Measurements from ENCODE around the gene CASK. TPM values are rescaled to one million over a fixed set of nuclear protein-coding genes. Genes with fewer than 3 reads are reported as not detected.
A peak's percentile ranks its signal among the peaks of the same experiment; 100 is the strongest.
"Not testable (repeated sequence)": the region's sequence is repeated elsewhere in the genome, so short reads cannot be mapped to it uniquely, and the experiment has no call there.

CASK gene
- total RNA-seq, 1 donor: 55.4 TPM

DNA sequence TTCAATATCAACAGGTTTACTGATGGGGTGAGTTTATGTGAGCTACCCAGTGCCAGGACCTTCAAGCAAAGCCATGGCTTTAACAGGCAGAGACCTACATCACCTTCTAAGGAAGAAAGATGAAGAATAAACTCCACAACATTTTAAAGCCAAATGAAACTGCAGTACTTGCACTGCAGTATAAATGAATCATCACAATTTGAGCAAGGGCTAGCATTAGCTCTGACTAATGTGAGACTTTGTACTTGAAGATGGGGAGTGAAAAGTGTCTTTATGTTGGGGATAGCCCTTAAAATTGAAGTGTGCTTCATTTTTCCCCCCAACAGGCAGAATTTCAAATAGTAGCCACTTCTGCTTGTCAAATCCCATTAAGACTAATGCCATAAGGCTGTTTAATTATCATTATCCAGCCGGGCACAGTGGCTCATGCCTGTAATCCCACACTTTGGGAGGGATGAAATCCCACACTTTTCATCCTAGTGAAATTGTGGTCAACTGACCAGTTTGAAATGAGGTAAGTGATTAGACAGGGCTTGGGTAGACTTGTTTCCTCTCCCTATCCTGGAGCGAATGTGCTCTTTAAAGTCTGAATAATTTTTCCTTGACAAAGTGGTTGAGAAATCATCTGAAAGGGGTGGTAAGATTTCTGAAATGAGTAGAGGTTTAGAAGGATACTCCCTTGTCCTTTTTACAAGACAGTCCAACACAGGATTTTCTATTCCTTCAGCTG lies 261.8 kb downstream of the CASK start:
- Histone ChIP-seq H3K27ac (ENCODE audit: low read depth, low read length) (peak overlapping the region; percentile 64), H3K4me2 (ENCODE audit: insufficient read depth, low read length) (peak overlapping the region; percentile 22), H3K9me3 (ENCODE audit: low read depth, low read length) (no peaks in the 10 kb centered on the region), H2AFZ (ENCODE audit: low read length) (peak overlapping the region; percentile 69), H3K36me3 (ENCODE audit: insufficient read depth, low read length) (no peaks in the 10 kb centered on the region), H3K27me3 (ENCODE audit: insufficient read depth, low read length) (no peaks in the 10 kb centered on the region), H3K4me3 (ENCODE audit: insufficient read depth, low read length) (no peak overlapping the region), H3K4me1 (ENCODE audit: insufficient read depth, low read length) (peaks cover 11% of the 10 kb centered on the region), H4K20me1 (ENCODE audit: insufficient read depth, low read length) (no peaks in the 10 kb centered on the region), H3K79me2 (ENCODE audit: insufficient read depth, low read length) (no peaks in the 10 kb centered on the region)
- DNase-seq (ENCODE audit: insufficient read length, low spot score, missing footprints): peak; percentile 46
- TF ChIP-seq, protein P1, sequence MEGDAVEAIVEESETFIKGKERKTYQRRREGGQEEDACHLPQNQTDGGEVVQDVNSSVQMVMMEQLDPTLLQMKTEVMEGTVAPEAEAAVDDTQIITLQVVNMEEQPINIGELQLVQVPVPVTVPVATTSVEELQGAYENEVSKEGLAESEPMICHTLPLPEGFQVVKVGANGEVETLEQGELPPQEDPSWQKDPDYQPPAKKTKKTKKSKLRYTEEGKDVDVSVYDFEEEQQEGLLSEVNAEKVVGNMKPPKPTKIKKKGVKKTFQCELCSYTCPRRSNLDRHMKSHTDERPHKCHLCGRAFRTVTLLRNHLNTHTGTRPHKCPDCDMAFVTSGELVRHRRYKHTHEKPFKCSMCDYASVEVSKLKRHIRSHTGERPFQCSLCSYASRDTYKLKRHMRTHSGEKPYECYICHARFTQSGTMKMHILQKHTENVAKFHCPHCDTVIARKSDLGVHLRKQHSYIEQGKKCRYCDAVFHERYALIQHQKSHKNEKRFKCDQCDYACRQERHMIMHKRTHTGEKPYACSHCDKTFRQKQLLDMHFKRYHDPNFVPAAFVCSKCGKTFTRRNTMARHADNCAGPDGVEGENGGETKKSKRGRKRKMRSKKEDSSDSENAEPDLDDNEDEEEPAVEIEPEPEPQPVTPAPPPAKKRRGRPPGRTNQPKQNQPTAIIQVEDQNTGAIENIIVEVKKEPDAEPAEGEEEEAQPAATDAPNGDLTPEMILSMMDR (IDR thresholded peaks at IDR 0.05; ENCODE audit: extremely low read depth, low read depth, low read length): no peak

DNA sequence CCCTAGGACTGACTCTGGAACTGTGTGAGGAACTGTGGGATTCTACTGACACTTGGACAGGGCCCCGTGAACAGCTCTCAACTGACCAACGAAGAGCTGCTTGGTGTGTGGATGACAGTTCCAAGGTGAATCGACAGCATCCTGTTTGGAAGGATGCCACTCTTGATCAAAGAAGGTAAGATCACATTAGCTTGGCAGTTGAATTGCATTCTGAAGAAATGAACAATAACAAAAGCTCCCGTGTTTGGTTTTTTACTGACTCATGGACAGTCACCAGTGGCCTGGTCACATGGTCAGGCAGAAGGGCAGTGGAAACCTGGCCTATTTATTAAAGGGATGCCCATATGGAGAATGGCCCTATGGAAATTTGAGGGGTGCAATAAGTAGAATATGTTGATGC lies 267.7 kb downstream of the CASK start:
- Histone ChIP-seq H3K4me2 (ENCODE audit: insufficient read depth, low read length) (no peak overlapping the region), H3K4me1 (ENCODE audit: insufficient read depth, low read length) (peaks cover 3% of the 10 kb centered on the region), H3K27ac (ENCODE audit: low read depth, low read length) (no peak overlapping the region), H3K9me3 (ENCODE audit: low read depth, low read length) (no peaks in the 10 kb centered on the region), H2AFZ (ENCODE audit: low read length) (no peak overlapping the region), H3K27me3 (ENCODE audit: insufficient read depth, low read length) (no peaks in the 10 kb centered on the region), H4K20me1 (ENCODE audit: insufficient read depth, low read length) (no peaks in the 10 kb centered on the region), H3K36me3 (ENCODE audit: insufficient read depth, low read length) (no peaks in the 10 kb centered on the region), H3K79me2 (ENCODE audit: insufficient read depth, low read length) (no peaks in the 10 kb centered on the region), H3K4me3 (ENCODE audit: insufficient read depth, low read length) (no peak overlapping the region)
- TF ChIP-seq, protein P1 (IDR thresholded peaks at IDR 0.05; ENCODE audit: extremely low read depth, low read depth, low read length): no peak
- peak; percentile 19 for DNase-seq (ENCODE audit: insufficient read length, low spot score, missing footprints)

DNA sequence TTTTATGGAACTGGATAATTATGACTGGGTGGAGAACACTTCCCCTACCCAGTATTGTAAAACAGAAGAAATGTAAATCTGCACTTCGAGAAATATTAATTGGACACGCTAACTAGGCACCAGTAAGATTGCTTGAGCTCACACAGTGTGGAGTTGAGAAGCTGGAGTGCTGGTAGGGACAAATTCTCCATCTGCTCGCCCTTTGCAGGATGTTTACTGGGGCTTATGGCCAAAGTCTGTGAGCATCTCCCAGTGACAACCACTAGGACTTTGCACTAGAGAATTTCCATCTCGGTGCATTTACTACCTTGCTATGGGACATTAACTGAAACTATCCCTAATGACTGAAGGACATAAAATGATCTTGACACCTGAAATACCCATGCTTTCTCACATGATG lies 268.3 kb downstream of the CASK start:
- Histone ChIP-seq H3K27ac (ENCODE audit: low read depth, low read length) (no peak overlapping the region), H3K79me2 (ENCODE audit: insufficient read depth, low read length) (no peaks in the 10 kb centered on the region), H3K4me1 (ENCODE audit: insufficient read depth, low read length) (peaks cover 3% of the 10 kb centered on the region), H3K36me3 (ENCODE audit: insufficient read depth, low read length) (no peaks in the 10 kb centered on the region), H3K9me3 (ENCODE audit: low read depth, low read length) (no peaks in the 10 kb centered on the region), H4K20me1 (ENCODE audit: insufficient read depth, low read length) (no peaks in the 10 kb centered on the region), H3K4me3 (ENCODE audit: insufficient read depth, low read length) (no peak overlapping the region), H3K27me3 (ENCODE audit: insufficient read depth, low read length) (no peaks in the 10 kb centered on the region), H2AFZ (ENCODE audit: low read length) (no peak overlapping the region), H3K4me2 (ENCODE audit: insufficient read depth, low read length) (no peak overlapping the region)
- TF ChIP-seq, protein P1 (IDR thresholded peaks at IDR 0.05; ENCODE audit: extremely low read depth, low read depth, low read length): no peak
- DNase-seq (ENCODE audit: insufficient read length, low spot score, missing footprints): no peak

DNA sequence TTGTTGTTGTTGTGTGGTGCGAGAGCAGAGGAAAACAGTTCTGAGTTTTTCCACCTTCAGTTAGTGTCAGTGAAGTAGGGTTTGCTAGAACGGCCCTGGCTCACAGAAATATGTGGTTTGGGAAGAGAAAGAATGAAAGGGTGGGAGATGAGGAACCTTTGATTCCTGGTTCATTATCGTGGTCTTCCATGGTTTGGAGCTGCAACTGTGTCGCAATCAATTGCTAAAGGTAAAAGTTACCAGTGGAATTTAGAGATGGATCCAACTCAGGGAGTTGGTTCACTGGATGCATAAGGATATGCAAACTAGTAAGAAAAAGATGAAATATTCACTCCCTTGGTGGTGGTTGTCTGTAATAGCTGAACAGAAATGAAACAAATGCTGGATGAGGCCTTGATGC lies 270.2 kb downstream of the CASK start:
- no peaks in the 10 kb centered on the region for H3K36me3 ChIP-seq (ENCODE audit: insufficient read depth, low read length)
- H3K27me3 ChIP-seq (ENCODE audit: insufficient read depth, low read length): no peaks in the 10 kb centered on the region
- H3K4me2 ChIP-seq (ENCODE audit: insufficient read depth, low read length): no peak overlapping the region
- H4K20me1 ChIP-seq (ENCODE audit: insufficient read depth, low read length): no peaks in the 10 kb centered on the region
- no peak overlapping the region for H3K27ac ChIP-seq (ENCODE audit: low read depth, low read length)
- DNase-seq (ENCODE audit: insufficient read length, low spot score, missing footprints): no peak
- H3K4me3 ChIP-seq (ENCODE audit: insufficient read depth, low read length): no peak overlapping the region
- H2AFZ ChIP-seq (ENCODE audit: low read length): no peak overlapping the region
- peaks cover 3% of the 10 kb centered on the region for H3K4me1 ChIP-seq (ENCODE audit: insufficient read depth, low read length)
- no peaks in the 10 kb centered on the region for H3K79me2 ChIP-seq (ENCODE audit: insufficient read depth, low read length)
- TF ChIP-seq, protein P1 (IDR thresholded peaks at IDR 0.05; ENCODE audit: extremely low read depth, low read depth, low read length): no peak
- no peaks in the 10 kb centered on the region for H3K9me3 ChIP-seq (ENCODE audit: low read depth, low read length)

DNA sequence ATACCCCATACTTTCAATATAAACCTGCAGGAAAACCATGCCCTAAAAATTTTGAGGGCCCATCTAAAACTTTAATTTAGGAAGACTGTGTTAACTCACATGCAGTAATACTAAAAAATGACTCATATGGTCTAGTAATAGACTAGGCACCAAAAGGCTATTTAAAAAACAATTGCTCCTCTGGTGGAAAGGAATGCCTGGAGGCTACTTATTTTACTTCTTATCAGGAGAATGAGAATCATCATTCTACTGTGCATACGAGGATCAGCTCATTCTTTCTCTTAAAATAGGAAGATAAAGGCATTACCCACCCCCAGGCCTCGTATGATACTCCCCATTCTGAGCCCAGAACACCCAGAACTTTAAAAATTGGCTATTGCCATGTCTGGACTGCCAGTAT lies 277.2 kb downstream of the CASK start:
- H3K4me2 ChIP-seq (ENCODE audit: insufficient read depth, low read length); H3K36me3 ChIP-seq (ENCODE audit: insufficient read depth, low read length); H4K20me1 ChIP-seq (ENCODE audit: insufficient read depth, low read length); DNase-seq (ENCODE audit: insufficient read length, low spot score, missing footprints); H3K4me3 ChIP-seq (ENCODE audit: insufficient read depth, low read length); H2AFZ ChIP-seq (ENCODE audit: low read length); H3K9me3 ChIP-seq (ENCODE audit: low read depth, low read length); H3K4me1 ChIP-seq (ENCODE audit: insufficient read depth, low read length); H3K27me3 ChIP-seq (ENCODE audit: insufficient read depth, low read length); H3K27ac ChIP-seq (ENCODE audit: low read depth, low read length); H3K79me2 ChIP-seq (ENCODE audit: insufficient read depth, low read length): not testable (repeated sequence)

Data from osteoblast (primary cell).